OCI-LY1 (cell line): Measurements from ENCODE around the gene SUN5.

ENCODE experiments used
- H2AFZ ChIP-seq: fragments of 200-600 bp; sonication (generic), shearing (Covaris generic); 2 replicates; pipeline ENCODE4 v1.6.0; 2014; ENCODE audit warnings: antibody characterized with exemption, mild to moderate bottlenecking, low read length
- H3F3A ChIP-seq: fragments of 200-600 bp; sonication (generic), shearing (Covaris generic); 2 replicates; pipeline ENCODE4 v1.6.0; 2014; ENCODE audit warnings: mild to moderate bottlenecking, antibody characterized with exemption, low read length, moderate library complexity; ENCODE audit not compliant: insufficient read depth
- H3K27ac ChIP-seq: fragments of 200-600 bp; sonication (generic); 2 replicates; pipeline ENCODE4 v1.5.1; 2014; ENCODE audit warnings: low read length, mixed run types, mild to moderate bottlenecking, low read depth; ENCODE audit not compliant: poor library complexity, severe bottlenecking
- H3K27me3 ChIP-seq: fragments of 200-600 bp; sonication (generic); 2 replicates; pipeline ENCODE4 v1.6.0; 2014; ENCODE audit warnings: antibody characterized with exemption, mild to moderate bottlenecking, low read length, moderate library complexity; ENCODE audit not compliant: insufficient read depth
- H3K36me3 ChIP-seq: fragments of 200-600 bp; sonication (generic); 2 replicates; pipeline ENCODE4 v1.6.1; 2014; ENCODE audit warnings: mild to moderate bottlenecking, antibody characterized with exemption, low read length, moderate library complexity, mixed read lengths; ENCODE audit not compliant: insufficient read depth
- H3K4me1 ChIP-seq: fragments of 200-600 bp; sonication (generic); 2 replicates; pipeline ENCODE4 v1.5.1; 2014; ENCODE audit warnings: mild to moderate bottlenecking, low read length, moderate library complexity; ENCODE audit not compliant: insufficient read depth, severe bottlenecking
- H3K4me2 ChIP-seq: fragments of 200-600 bp; sonication (generic), shearing (Covaris generic); 2 replicates; pipeline ENCODE4 v1.6.1; 2014; ENCODE audit warnings: low read length
- H3K4me3 ChIP-seq: fragments of 200-600 bp; sonication (generic); 2 replicates; pipeline ENCODE4 v1.5.1; 2014; ENCODE audit warnings: low read length, low read depth, mild to moderate bottlenecking, mixed read lengths; ENCODE audit not compliant: poor library complexity, severe bottlenecking
- H3K79me2 ChIP-seq: fragments of 200-600 bp; shearing (Covaris generic); 2 replicates; pipeline ENCODE4 v1.6.1; 2016; ENCODE audit warnings: mixed run types, low read length, mixed read lengths; ENCODE audit not compliant: insufficient read depth
- H3K9ac ChIP-seq: fragments of 200-600 bp; sonication (generic), shearing (Covaris generic); 2 replicates; pipeline ENCODE4 v1.6.1; 2014; ENCODE audit warnings: mild to moderate bottlenecking, low read length, mixed read lengths
- H3K9me2 ChIP-seq: fragments of 200-600 bp; sonication (generic), shearing (Covaris generic); 2 replicates; pipeline ENCODE4 v1.6.1; 2014; ENCODE audit warnings: low read depth, mild to moderate bottlenecking, low read length, mixed read lengths
- H3K9me3 ChIP-seq: fragments of 200-600 bp; shearing (Covaris generic); 2 replicates; pipeline ENCODE4 v1.6.1; 2014; ENCODE audit warnings: low read length, mixed read lengths
- H4K20me1 ChIP-seq: fragments of 200-600 bp; sonication (generic), shearing (Covaris generic); 2 replicates; pipeline ENCODE4 v1.6.0; 2016; ENCODE audit warnings: mild to moderate bottlenecking, low read length; ENCODE audit not compliant: insufficient read depth
- CTCF ChIP-seq: fragments of 200-600 bp; sonication (generic), shearing (Covaris generic); IDR thresholded peaks from 2 replicates; pipeline ENCODE4 v1.5.1; 2017; ENCODE audit warnings: mild to moderate bottlenecking, antibody characterized with exemption, low read length, moderate library complexity, mixed read lengths
- EZH2 ChIP-seq: fragments of 200-600 bp; sonication (generic), shearing (Covaris generic); IDR thresholded peaks from 2 replicates; pipeline ENCODE4 v1.8.0; 2017; ENCODE audit warnings: borderline replicate concordance, mixed run types, mild to moderate bottlenecking, antibody characterized with exemption, low read length, moderate library complexity, mixed read lengths

SUN5 gene

GRCh38 chr20:33033381-33033780 is 29.1 kb upstream of the SUN5 start:
- Histone ChIP-seq H3K36me3 (no peaks in the 10 kb centered on the region), H3K4me1 (no peaks in the 10 kb centered on the region), H3K27me3 (no peaks in the 10 kb centered on the region; the same call in 1 of the 2 replicates), H3K4me2 (no peak overlapping the region), H3K27ac (no peak overlapping the region), H3K79me2 (no peaks in the 10 kb centered on the region), H3F3A (no peaks in the 10 kb centered on the region), H2AFZ (no peak overlapping the region), H3K4me3 (no peak overlapping the region), H3K9me2 (no peaks in the 10 kb centered on the region), H3K9me3 (no peaks in the 10 kb centered on the region), H4K20me1 (no peaks in the 10 kb centered on the region), H3K9ac (no peak overlapping the region)
- TF ChIP-seq CTCF (no peak), EZH2 (no peak)

- no peak overlapping the region for H3K4me3 ChIP-seq
- no peaks in the 10 kb centered on the region for H3K9me2 ChIP-seq
- TF ChIP-seq EZH2 (no peak), CTCF (no peak)
- H3K9ac ChIP-seq, result no peak overlapping the region
- no peak overlapping the region for H2AFZ ChIP-seq
- no peaks in the 10 kb centered on the region for H3K36me3 ChIP-seq
- no peaks in the 10 kb centered on the region for H3K9me3 ChIP-seq
- H3K79me2 ChIP-seq, result no peaks in the 10 kb centered on the region
- no peak overlapping the region for H3K4me2 ChIP-seq
- no peaks in the 10 kb centered on the region for H4K20me1 ChIP-seq
- H3K4me1 ChIP-seq, result no peaks in the 10 kb centered on the region
- no peaks in the 10 kb centered on the region for H3F3A ChIP-seq
- H3K27me3 ChIP-seq, result no peaks in the 10 kb centered on the region; the same call in 1 of the 2 replicates
- no peak overlapping the region for H3K27ac ChIP-seq
Measured at GRCh38 chr20:33032555-33032954, 28.3 kb upstream of the SUN5 start.

- Histone ChIP-seq H3K36me3 (no peaks in the 10 kb centered on the region), H3K9me3 (no peaks in the 10 kb centered on the region), H3K4me1 (no peaks in the 10 kb centered on the region), H4K20me1 (no peaks in the 10 kb centered on the region), H3K27me3 (no peaks in the 10 kb centered on the region; the same call in 1 of the 2 replicates), H3F3A (no peaks in the 10 kb centered on the region), H3K79me2 (no peaks in the 10 kb centered on the region), H3K4me3 (no peak within 1 kb of the TSS), H3K4me2 (no peak within 1 kb of the TSS), H3K9ac (no peak within 1 kb of the TSS), H3K9me2 (no peaks in the 10 kb centered on the region), H2AFZ (no peak within 1 kb of the TSS), H3K27ac (no peak within 1 kb of the TSS)
- TF ChIP-seq CTCF (no peak), EZH2 (no peak)
Measured at GRCh38 chr20:33031531-33031930, 27.3 kb upstream of the SUN5 start, which contains the start of gene BPIFB6. TSS of gene BPIFB6 (plus strand) at chr20:33031648. CDS start at chr20:33031648, 0 bp downstream.
